ENCODE data around the gene CD8B2.
"Not testable (repeated sequence)": the region's sequence is repeated elsewhere in the genome, so short reads cannot be mapped to it uniquely, and the experiment has no call there.

Gene CD8B2

GRCh38 chr2:106486551-106487385, at the start of gene CD8B2:
TSS of gene CD8B2 (plus strand) at chr2:106487364. CDS start at chr2:106487427, 63 bp downstream.
- DNase-seq (ENCODE audit: insufficient read length, low spot score); FAIRE-seq: not testable (repeated sequence)

GRCh38 chr2:106461882-106462281, 25.3 kb upstream of the CD8B2 start:
- not testable (repeated sequence) for DNase-seq (ENCODE audit: insufficient read length, low spot score); FAIRE-seq

- not testable (repeated sequence) for DNase-seq (ENCODE audit: insufficient read length, low spot score); FAIRE-seq
Measured at GRCh38 chr2:106467516-106467915, 19.6 kb upstream of the CD8B2 start.

GRCh38 chr2:106468107-106468506, 19.1 kb upstream of the CD8B2 start, which contains the start of gene RGPD3:
TSS of gene RGPD3 (minus strand) at chr2:106468413. CDS start at chr2:106468288, 125 bp downstream.
- FAIRE-seq; DNase-seq (ENCODE audit: insufficient read length, low spot score): not testable (repeated sequence)

DNA sequence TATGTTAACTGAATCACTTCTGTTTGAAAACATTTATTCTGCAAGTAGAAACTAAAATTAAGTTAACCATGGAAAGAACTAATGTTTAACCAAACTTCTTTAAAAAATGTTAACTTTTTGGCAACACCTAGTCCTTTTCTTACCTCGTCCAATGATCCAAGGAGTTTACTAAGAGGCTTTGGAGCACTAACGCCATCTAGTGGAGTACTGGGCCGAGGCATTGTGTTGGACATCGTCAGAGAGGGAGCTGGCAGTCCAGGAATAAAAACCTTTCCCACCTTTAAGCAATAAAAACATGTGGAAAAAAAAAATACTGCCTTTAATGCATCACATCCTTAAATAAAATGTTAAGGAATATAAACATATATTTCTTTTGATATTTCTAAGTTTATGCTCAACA, 16.5 kb upstream of the CD8B2 start:
- not testable (repeated sequence) for DNase-seq (ENCODE audit: insufficient read length, low spot score); FAIRE-seq

GRCh38 chr2:106477647-106478046, 9.5 kb upstream of the CD8B2 start:
- not testable (repeated sequence) for FAIRE-seq; DNase-seq (ENCODE audit: insufficient read length, low spot score)

- not testable (repeated sequence) for FAIRE-seq; DNase-seq (ENCODE audit: insufficient read length, low spot score)
Measured at GRCh38 chr2:106479563-106479962, 7.6 kb upstream of the CD8B2 start.

- not testable (repeated sequence) for DNase-seq (ENCODE audit: insufficient read length, low spot score); FAIRE-seq
Measured at GRCh38 chr2:106487386-106488191, 425 bp downstream of the CD8B2 start.

DNA sequence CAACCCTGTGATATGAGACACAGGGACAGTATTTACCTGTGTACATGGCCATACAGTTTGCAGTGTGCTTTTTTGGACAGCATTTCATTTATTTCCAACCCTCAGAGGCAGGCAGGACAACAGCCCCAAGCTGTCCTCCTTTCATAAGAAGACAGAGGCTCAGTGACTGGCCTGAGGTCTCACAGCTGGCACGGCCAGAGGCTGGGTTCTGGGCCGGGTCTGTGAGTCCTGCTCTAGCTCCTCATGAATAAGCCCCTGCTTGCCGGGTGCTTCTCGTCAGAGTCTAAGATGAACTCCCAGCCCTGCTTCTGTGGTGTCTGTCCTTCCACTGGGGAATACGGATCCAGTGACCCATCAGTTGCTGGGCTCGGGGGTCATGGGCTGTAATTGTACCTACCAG, 2.5 kb downstream of the CD8B2 start:
- not testable (repeated sequence) for DNase-seq (ENCODE audit: insufficient read length, low spot score); FAIRE-seq

DNA sequence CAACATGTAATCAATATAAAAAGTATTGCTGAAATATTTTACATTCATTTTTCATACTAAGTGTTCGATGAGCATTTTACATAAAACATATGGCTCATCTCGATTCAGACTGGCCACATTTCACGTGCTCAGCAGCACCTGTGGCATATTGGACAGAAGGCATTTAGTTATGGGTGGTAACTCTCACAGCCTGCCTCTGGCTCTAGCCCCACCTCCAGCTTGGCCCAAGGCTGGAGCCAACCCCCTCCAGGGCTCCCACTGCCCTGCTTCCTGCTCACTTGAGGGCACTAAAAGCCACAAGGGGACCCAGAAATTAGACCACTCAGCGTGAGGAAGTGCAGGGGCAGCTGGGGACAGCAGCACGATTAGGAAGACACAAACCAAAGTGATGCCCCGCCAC, 5.2 kb downstream of the CD8B2 start:
- DNase-seq (ENCODE audit: insufficient read length, low spot score); FAIRE-seq: not testable (repeated sequence)

DNA sequence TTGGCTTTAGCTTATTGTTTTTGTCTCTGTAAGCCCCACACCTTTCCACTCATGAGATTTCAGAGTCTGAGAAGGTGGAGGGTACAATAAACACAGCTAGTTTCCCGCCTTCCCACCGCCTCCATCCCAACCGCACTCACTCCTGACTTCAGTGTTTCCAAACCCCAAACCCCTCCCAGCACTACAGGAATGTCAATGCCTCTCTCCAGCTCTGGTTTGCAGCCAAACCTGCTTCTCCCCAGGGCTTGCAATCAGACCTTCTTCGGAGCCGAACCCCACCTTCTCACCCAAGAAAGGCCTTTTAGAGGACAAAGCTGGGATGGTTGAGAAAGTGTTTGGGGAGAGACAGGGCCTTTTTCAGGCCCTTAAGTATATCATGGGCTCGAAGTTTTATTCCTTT, 5.7 kb downstream of the CD8B2 start:
- not testable (repeated sequence) for DNase-seq (ENCODE audit: insufficient read length, low spot score); FAIRE-seq

- DNase-seq (ENCODE audit: insufficient read length, low spot score); FAIRE-seq: not testable (repeated sequence)
Measured at GRCh38 chr2:106498549-106498948, 11.4 kb downstream of the CD8B2 start.

- DNase-seq (ENCODE audit: insufficient read length, low spot score); FAIRE-seq: not testable (repeated sequence)
Measured at GRCh38 chr2:106500350-106500749, 13.2 kb downstream of the CD8B2 start.

GRCh38 chr2:106502351-106502750, 15.2 kb downstream of the CD8B2 start:
- not testable (repeated sequence) for FAIRE-seq; DNase-seq (ENCODE audit: insufficient read length, low spot score)

- not testable (repeated sequence) for DNase-seq (ENCODE audit: insufficient read length, low spot score); FAIRE-seq
Measured at GRCh38 chr2:106504192-106504591, 17.0 kb downstream of the CD8B2 start.

- not testable (repeated sequence) for DNase-seq (ENCODE audit: insufficient read length, low spot score); FAIRE-seq
Measured at GRCh38 chr2:106504787-106505186, 17.6 kb downstream of the CD8B2 start.

- DNase-seq (ENCODE audit: insufficient read length, low spot score); FAIRE-seq: not testable (repeated sequence)
Measured at GRCh38 chr2:106506002-106506687, 19.0 kb downstream of the CD8B2 start.

DNA sequence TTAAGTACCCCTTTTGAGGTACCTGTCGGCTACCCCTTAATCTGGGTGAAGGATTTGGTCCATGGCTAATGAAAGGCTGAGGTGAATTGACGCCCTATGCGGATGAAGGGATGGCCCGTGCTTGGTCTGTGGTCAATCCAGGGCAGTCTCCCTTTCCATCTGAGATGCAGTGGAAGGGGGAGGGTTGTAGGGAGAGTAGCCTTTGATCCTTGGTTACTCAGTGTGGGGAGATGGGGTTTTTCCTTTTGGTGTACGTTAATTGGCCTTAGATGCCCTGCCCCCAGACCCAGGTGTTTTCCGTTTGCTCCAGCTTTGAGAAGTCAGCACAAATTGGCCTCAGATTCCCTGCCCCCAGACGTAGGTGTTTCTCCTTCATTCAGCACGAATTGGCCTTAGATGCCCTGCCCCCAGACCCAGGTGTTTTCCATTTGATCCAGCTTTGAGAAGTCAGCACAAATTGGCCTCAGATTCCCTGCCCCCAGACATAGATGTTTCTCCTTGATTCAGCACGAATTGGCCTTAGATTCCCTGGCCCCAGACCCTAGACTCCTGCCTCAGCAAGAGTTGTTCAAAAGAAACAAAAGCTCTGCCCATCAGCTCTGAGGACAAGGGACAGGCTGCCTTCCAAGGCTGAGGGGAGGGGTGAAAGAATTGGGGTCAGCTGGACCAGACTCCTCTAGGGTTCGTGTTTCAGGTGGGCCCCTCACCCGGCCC, 21.7 kb downstream of the CD8B2 start:
- not testable (repeated sequence) for FAIRE-seq; DNase-seq (ENCODE audit: insufficient read length, low spot score)

DNA sequence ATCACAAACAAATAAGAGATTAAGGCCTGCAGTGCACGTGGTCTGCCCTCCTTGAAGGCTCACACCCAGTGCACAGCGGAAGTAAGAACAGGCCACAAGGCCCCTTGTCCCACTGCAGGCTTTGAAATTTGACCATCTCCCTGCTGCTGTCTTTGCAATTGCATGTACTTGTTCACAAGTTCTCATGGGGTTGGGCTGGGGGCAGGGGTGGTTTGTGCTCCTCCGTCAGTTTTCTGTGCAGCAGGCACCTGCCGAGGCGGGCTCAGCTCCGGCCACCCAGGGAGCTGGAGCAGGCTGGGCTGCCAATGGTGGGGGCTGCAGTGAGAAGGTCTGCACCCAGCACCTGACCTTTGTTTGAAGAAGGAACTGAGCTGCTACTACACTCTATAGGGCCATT, 22.2 kb downstream of the CD8B2 start:
- FAIRE-seq; DNase-seq (ENCODE audit: insufficient read length, low spot score): not testable (repeated sequence)
